HEK293 (cell line): ENCODE data around the gene DNAJB1.
A peak's percentile ranks its signal among the peaks of the same experiment; 100 is the strongest.

Experiments used
- BCL11A ChIP-seq: fragments of 450-650 bp; formaldehyde crosslinking; IDR thresholded peaks from 2 replicates; pipeline ENCODE4 v1.5.1; 2016; ENCODE audit warnings: low read depth, missing biosample characterization, missing genetic modification characterization
- HOXA7 ChIP-seq: sonication (generic); formaldehyde crosslinking; IDR thresholded peaks from 2 replicates; pipeline ENCODE4 v1.8.1; 2022; ENCODE audit warnings: missing genetic modification reagents, borderline replicate concordance
- KLF1 ChIP-seq: fragments of 450-650 bp; formaldehyde crosslinking; IDR thresholded peaks from 2 replicates; pipeline ENCODE4 v1.5.1; 2016; ENCODE audit warnings: missing biosample characterization, missing genetic modification characterization
- KLF10 ChIP-seq: fragments of 450-650 bp; IDR thresholded peaks from 2 replicates; pipeline ENCODE4 v1.5.1; 2018; ENCODE audit warnings: missing biosample characterization, mild to moderate bottlenecking, missing genetic modification characterization
- KLF8 ChIP-seq: fragments of 450-650 bp; formaldehyde crosslinking; IDR thresholded peaks from 2 replicates; pipeline ENCODE4 v1.5.1; 2016; ENCODE audit warnings: missing biosample characterization, missing genetic modification characterization
- SETDB1 ChIP-seq: IDR thresholded peaks from one replicate; pipeline ENCODE4 v1.6.1; 2017; ENCODE audit warnings: mild to moderate bottlenecking, low read length, moderate library complexity, mixed read lengths; ENCODE audit not compliant: insufficient read length
- TSHZ1 ChIP-seq: fragments of 450-650 bp; formaldehyde crosslinking; IDR thresholded peaks from 2 replicates; pipeline ENCODE4 v1.5.1; 2016; ENCODE audit warnings: missing biosample characterization, missing genetic modification characterization, borderline replicate concordance
- ZBTB1 ChIP-seq: fragments of 450-650 bp; formaldehyde crosslinking; IDR thresholded peaks from 2 replicates; pipeline ENCODE4 v1.5.1; 2016; ENCODE audit warnings: missing biosample characterization, missing genetic modification characterization
- ZFP41 ChIP-seq: fragments of 450-650 bp; formaldehyde crosslinking; IDR thresholded peaks from 2 replicates; pipeline ENCODE4 v1.5.1; 2016; ENCODE audit warnings: missing biosample characterization, missing genetic modification characterization, borderline replicate concordance
- ZFP69B ChIP-seq: fragments of 450-650 bp; formaldehyde crosslinking; IDR thresholded peaks from 2 replicates; pipeline ENCODE4 v1.5.1; 2016; ENCODE audit warnings: missing biosample characterization, missing genetic modification characterization
- ZNF148 ChIP-seq: fragments of 450-650 bp; formaldehyde crosslinking; IDR thresholded peaks from 2 replicates; pipeline ENCODE4 v1.5.0; 2017; ENCODE audit warnings: missing biosample characterization, missing genetic modification characterization, borderline replicate concordance
- ZNF155 ChIP-seq: fragments of 450-650 bp; formaldehyde crosslinking; IDR thresholded peaks from 2 replicates; pipeline ENCODE4 v1.5.1; 2016; ENCODE audit warnings: missing biosample characterization, missing genetic modification characterization
- ZNF169 ChIP-seq: fragments of 450-650 bp; formaldehyde crosslinking; IDR thresholded peaks from 2 replicates; pipeline ENCODE4 v1.5.1; 2016; ENCODE audit warnings: missing biosample characterization, missing genetic modification characterization
- ZNF223 ChIP-seq: fragments of 450-650 bp; formaldehyde crosslinking; IDR thresholded peaks from 2 replicates; pipeline ENCODE4 v1.5.1; 2016; ENCODE audit warnings: missing biosample characterization, missing genetic modification characterization
- ZNF24 ChIP-seq: fragments of 450-650 bp; formaldehyde crosslinking; IDR thresholded peaks from 2 replicates; pipeline ENCODE4 v1.5.1; 2016; ENCODE audit warnings: missing biosample characterization, missing genetic modification characterization
- ZNF350 ChIP-seq: fragments of 450-650 bp; formaldehyde crosslinking; IDR thresholded peaks from 2 replicates; pipeline ENCODE4 v1.5.0; 2017; ENCODE audit warnings: missing biosample characterization, mild to moderate bottlenecking, missing genetic modification characterization
- ZNF37A ChIP-seq: fragments of 450-650 bp; IDR thresholded peaks from 2 replicates; pipeline ENCODE4 v1.5.1; 2018; ENCODE audit warnings: missing biosample characterization, missing genetic modification characterization
- ZNF426 ChIP-seq: fragments of 450-650 bp; formaldehyde crosslinking; IDR thresholded peaks from 2 replicates; pipeline ENCODE4 v1.5.1; 2017; ENCODE audit warnings: missing biosample characterization, missing genetic modification characterization, mild to moderate bottlenecking, inconsistent platforms, moderate library complexity
- ZNF510 ChIP-seq: fragments of 450-650 bp; formaldehyde crosslinking; IDR thresholded peaks from 2 replicates; pipeline ENCODE4 v1.5.1; 2018; ENCODE audit warnings: mild to moderate bottlenecking, missing genetic modification characterization, missing biosample characterization; ENCODE audit not compliant: insufficient replicate concordance
- ZNF513 ChIP-seq: fragments of 450-650 bp; IDR thresholded peaks from 2 replicates; pipeline ENCODE4 v1.5.1; 2018; ENCODE audit warnings: missing biosample characterization, missing genetic modification characterization
- ZNF549 ChIP-seq: fragments of 450-650 bp; IDR thresholded peaks from 2 replicates; pipeline ENCODE4 v1.5.1; 2018; ENCODE audit warnings: missing biosample characterization, missing genetic modification characterization, mild to moderate bottlenecking, inconsistent platforms, moderate library complexity
- ZNF561 ChIP-seq: fragments of 450-650 bp; IDR thresholded peaks from 2 replicates; pipeline ENCODE4 v1.5.1; 2018; ENCODE audit warnings: missing biosample characterization, missing genetic modification characterization, borderline replicate concordance
- ZNF600 ChIP-seq: fragments of 450-650 bp; formaldehyde crosslinking; IDR thresholded peaks from 2 replicates; pipeline ENCODE4 v1.5.1; 2016; ENCODE audit warnings: missing biosample characterization, missing genetic modification characterization
- ZNF610 ChIP-seq: fragments of 450-650 bp; formaldehyde crosslinking; IDR thresholded peaks from 2 replicates; pipeline ENCODE4 v1.5.1; 2016; ENCODE audit warnings: missing biosample characterization, missing genetic modification characterization, borderline replicate concordance
- ZNF623 ChIP-seq: fragments of 450-650 bp; formaldehyde crosslinking; IDR thresholded peaks from 2 replicates; pipeline ENCODE4 v1.5.1; 2016; ENCODE audit warnings: missing biosample characterization, missing genetic modification characterization
- ZNF624 ChIP-seq: fragments of 450-650 bp; formaldehyde crosslinking; IDR thresholded peaks from 2 replicates; pipeline ENCODE4 v1.5.1; 2017; ENCODE audit warnings: missing biosample characterization, missing genetic modification characterization
- ZNF76 ChIP-seq: fragments of 450-650 bp; formaldehyde crosslinking; IDR thresholded peaks from 2 replicates; pipeline ENCODE4; 2016; ENCODE audit warnings: low read depth, missing biosample characterization, missing genetic modification characterization, borderline replicate concordance
- ZNF843 ChIP-seq: fragments of 450-650 bp; formaldehyde crosslinking; IDR thresholded peaks from 2 replicates; pipeline ENCODE4 v1.5.1; 2016; ENCODE audit warnings: missing biosample characterization, missing genetic modification characterization
- ZXDB ChIP-seq: fragments of 450-650 bp; formaldehyde crosslinking; IDR thresholded peaks from 2 replicates; pipeline ENCODE4 v1.5.1; 2016; ENCODE audit warnings: missing biosample characterization, missing genetic modification characterization

DNAJB1 gene

GRCh38 chr19:14496029-14496833 is 22.0 kb downstream of the DNAJB1 start, which contains the start of gene GIPC1 (continued):
- no peak for TF ChIP-seq ZNF426 (tag by site-specific recombination)
- TF ChIP-seq ZNF76 (tag by site-specific recombination): peak; percentile 57; the same call in 1 of the 2 replicates
- TF ChIP-seq ZNF561 (tag by site-specific recombination): peak; percentile 85; the same call in 1 of the 2 replicates
- TF ChIP-seq ZNF600 (tag by site-specific recombination): peak; percentile 88
- no peak for TF ChIP-seq ZBTB1 (tag by site-specific recombination)
- no peak for TF ChIP-seq ZNF169 (tag by site-specific recombination)
- no peak for TF ChIP-seq ZNF350 (tag by site-specific recombination)
- peak; percentile 83 for TF ChIP-seq ZNF24 (tag by site-specific recombination)
- TF ChIP-seq ZNF549: no peak
- TF ChIP-seq ZNF843: 0 out of 2 replicates have a peak, but pooled peaks have one; percentile 29
- TF ChIP-seq KLF10 (tag by site-specific recombination): peak; percentile 85; the same call in 1 of the 2 replicates
- TF ChIP-seq ZNF223 (tag by site-specific recombination): no peak
- TF ChIP-seq SETDB1: no peak
- no peak for TF ChIP-seq ZNF513 (tag by site-specific recombination)
- TF ChIP-seq ZNF610 (tag by site-specific recombination): no peak; the same call in 1 of the 2 replicates
- no peak for TF ChIP-seq ZNF148
- TF ChIP-seq BCL11A (tag by site-specific recombination): no peak
- TF ChIP-seq ZFP41 (tag by site-specific recombination): no peak
- no peak for TF ChIP-seq ZNF624
- peak; percentile 61 for TF ChIP-seq KLF1 (tag by site-specific recombination)
- peak; percentile 95 for TF ChIP-seq ZXDB (tag by site-specific recombination)
- peak; percentile 94 for TF ChIP-seq ZFP69B (tag by site-specific recombination)
- TF ChIP-seq ZNF623: no peak
- no peak for TF ChIP-seq ZNF37A (tag by site-specific recombination)
- TF ChIP-seq KLF8 (tag by site-specific recombination): peak; percentile 92
- no peak for TF ChIP-seq ZNF155 (tag by site-specific recombination)
- TF ChIP-seq TSHZ1 (tag by site-specific recombination): no peak
- TF ChIP-seq ZNF510 (tag by site-specific recombination): no peak
- no peak for TF ChIP-seq HOXA7 (CRISPR knock-in tag)
